ENCODE measurements around the gene NPM1. TPM values are rescaled to one million over a fixed set of nuclear protein-coding genes. Genes with fewer than 3 reads are reported as not detected.

NPM1 gene
- total RNA-seq, 1 experiment from 2014 or later = 3,530 TPM

- TF ChIP-seq ZNF532 (CRISPR knock-in tag; IDR thresholded peaks at IDR 0.05; ENCODE audit: borderline replicate concordance) (no peak), MXD4 (CRISPR knock-in tag; IDR thresholded peaks at IDR 0.05; ENCODE audit: borderline replicate concordance) (no peak), SMAD4 (CRISPR knock-in tag; IDR thresholded peaks at IDR 0.05) (no peak), E2F4 (CRISPR knock-in tag; IDR thresholded peaks at IDR 0.05; ENCODE audit: borderline replicate concordance, low read depth) (no peak)
These were observed 61.8 kb downstream of the NPM1 start (continued) for GRCh38 chr5:171449426-171449825.

GRCh38 chr5:171450423-171451331 is 63.0 kb downstream of the NPM1 start:
- ATAC-seq = peak; percentile 54
- Mint-ChIP-seq H3K4me1 (peaks cover 52% of the 10 kb centered on the region), H3K36me3 (no peaks in the 10 kb centered on the region), H3K27me3 (ENCODE audit: low read depth) (peaks cover 21% of the 10 kb centered on the region), H3K9me3 (no peaks in the 10 kb centered on the region), H3K4me3 (peak overlapping the region; percentile 59), H3K27ac (no peak overlapping the region)
- ChIA-PET CTCF (interaction anchor here (0.9 to 3.9 kb wide), 3 partner anchors 14 to 35 kb away, joined by 3 to 25 read pairs (median 3); partner anchors contain the start of gene FGF18), POLR2A (interaction anchor here (0.7 kb wide), 1 partner anchor 11 kb away, joined by 4 read pairs; no protein-coding TSS in a partner anchor)
- peak; percentile 61 for DNase-seq (ENCODE audit: low spot score)
- peak; percentile 76 for TF ChIP-seq PRDM15 (CRISPR knock-in tag; IDR thresholded peaks at IDR 0.05)
- 0 out of 2 replicates have a peak, but pooled peaks have one; percentile 55 for TF ChIP-seq GTF2I (CRISPR knock-in tag; conservative IDR thresholded peaks at IDR 0.05)
- no peak for TF ChIP-seq ATF6 (CRISPR knock-in tag; IDR thresholded peaks at IDR 0.05)

GRCh38 chr5:171451421-171451820 is 63.8 kb downstream of the NPM1 start:
- peaks cover 21% of the 10 kb centered on the region for H3K27me3 Mint-ChIP-seq (ENCODE audit: low read depth)
- ATAC-seq (no peak; the same call in 1 of the 2 replicates), DNase-seq (ENCODE audit: low spot score) (no peak)
- no peaks in the 10 kb centered on the region for H3K9me3 Mint-ChIP-seq
- no peaks in the 10 kb centered on the region for H3K36me3 Mint-ChIP-seq
- peaks cover 59% of the 10 kb centered on the region for H3K4me1 Mint-ChIP-seq
- no peak overlapping the region for H3K27ac Mint-ChIP-seq
- ChIA-PET CTCF (interaction anchor here (0.9 to 3.9 kb wide), 4 partner anchors 14 to 34 kb away, joined by 3 to 29 read pairs (median 14); partner anchors contain the start of gene FGF18), POLR2A (no interaction called here)
- H3K4me3 Mint-ChIP-seq = peak overlapping the region; percentile 59
- TF ChIP-seq TEAD4 (CRISPR knock-in tag; IDR thresholded peaks at IDR 0.05) (no peak), ZNF512 (CRISPR knock-in tag; IDR thresholded peaks at IDR 0.05; ENCODE audit: borderline replicate concordance) (no peak), GRHL2 (CRISPR knock-in tag; IDR thresholded peaks at IDR 0.05; ENCODE audit: insufficient replicate concordance, severe bottlenecking) (no peak), ATF6 (CRISPR knock-in tag; IDR thresholded peaks at IDR 0.05) (no peak)
